Measurements from ENCODE around the gene MORN4.

MORN4 gene

DNA sequence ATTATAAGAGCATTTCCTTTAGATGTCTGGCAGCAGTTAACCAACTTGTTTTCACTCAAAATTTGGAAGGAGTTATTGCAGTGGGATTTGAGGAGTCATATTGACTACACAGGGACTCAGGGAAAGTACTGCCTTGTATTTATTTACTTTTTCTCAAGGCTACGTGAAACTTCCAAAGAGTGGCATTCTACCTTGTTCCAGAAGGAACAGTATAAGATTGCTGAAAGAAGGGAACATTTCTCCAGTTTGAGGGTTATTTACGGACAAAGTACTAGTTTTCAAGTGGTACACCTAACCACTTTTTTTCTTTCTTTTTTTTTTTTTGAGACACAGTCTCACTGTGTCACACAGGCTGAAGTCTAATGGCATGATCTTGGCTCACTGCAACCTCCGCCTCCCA, 5.1 kb downstream of the MORN4 start:
- H3K27ac ChIP-seq, result no peak overlapping the region
- no peak for TF ChIP-seq ZFX (IDR thresholded peaks at IDR 0.05)
- TF ChIP-seq, protein P1, sequence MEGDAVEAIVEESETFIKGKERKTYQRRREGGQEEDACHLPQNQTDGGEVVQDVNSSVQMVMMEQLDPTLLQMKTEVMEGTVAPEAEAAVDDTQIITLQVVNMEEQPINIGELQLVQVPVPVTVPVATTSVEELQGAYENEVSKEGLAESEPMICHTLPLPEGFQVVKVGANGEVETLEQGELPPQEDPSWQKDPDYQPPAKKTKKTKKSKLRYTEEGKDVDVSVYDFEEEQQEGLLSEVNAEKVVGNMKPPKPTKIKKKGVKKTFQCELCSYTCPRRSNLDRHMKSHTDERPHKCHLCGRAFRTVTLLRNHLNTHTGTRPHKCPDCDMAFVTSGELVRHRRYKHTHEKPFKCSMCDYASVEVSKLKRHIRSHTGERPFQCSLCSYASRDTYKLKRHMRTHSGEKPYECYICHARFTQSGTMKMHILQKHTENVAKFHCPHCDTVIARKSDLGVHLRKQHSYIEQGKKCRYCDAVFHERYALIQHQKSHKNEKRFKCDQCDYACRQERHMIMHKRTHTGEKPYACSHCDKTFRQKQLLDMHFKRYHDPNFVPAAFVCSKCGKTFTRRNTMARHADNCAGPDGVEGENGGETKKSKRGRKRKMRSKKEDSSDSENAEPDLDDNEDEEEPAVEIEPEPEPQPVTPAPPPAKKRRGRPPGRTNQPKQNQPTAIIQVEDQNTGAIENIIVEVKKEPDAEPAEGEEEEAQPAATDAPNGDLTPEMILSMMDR (conservative IDR thresholded peaks at IDR 0.05), result no peak

- TF ChIP-seq ZFX (IDR thresholded peaks at IDR 0.05), result no peak
- TF ChIP-seq, protein P1 (conservative IDR thresholded peaks at IDR 0.05), result no peak
- no peak overlapping the region for H3K27ac ChIP-seq
Observed at GRCh38 chr10:97627731-97628130, 5.6 kb downstream of the MORN4 start.

- H3K27ac ChIP-seq, result no peak overlapping the region
- TF ChIP-seq ZFX (IDR thresholded peaks at IDR 0.05), result no peak
- TF ChIP-seq, protein P1 (conservative IDR thresholded peaks at IDR 0.05), result no peak
Observed at GRCh38 chr10:97623277-97623676, 10.0 kb downstream of the MORN4 start.

DNA sequence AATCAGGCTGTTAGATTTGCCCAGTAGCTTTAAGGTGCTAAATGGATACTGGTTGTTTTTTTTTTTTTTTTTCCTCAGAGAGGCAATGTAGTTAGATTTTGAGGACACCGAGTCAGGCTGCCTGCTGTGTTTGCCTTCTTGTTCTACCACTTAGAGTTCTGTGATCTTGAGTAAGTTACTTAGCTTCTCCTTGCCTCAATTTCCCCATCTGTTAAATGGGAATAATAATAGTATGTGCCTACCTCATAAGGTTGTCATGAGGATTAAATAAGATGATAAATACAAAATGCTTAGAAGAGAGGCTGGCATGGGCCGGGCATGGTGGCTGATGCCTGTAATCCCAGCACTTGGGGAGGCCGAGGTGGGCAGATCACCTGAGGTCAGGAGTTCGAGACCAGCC, 14.6 kb downstream of the MORN4 start:
- no peak overlapping the region for H3K27ac ChIP-seq
- no peak for TF ChIP-seq ZFX (IDR thresholded peaks at IDR 0.05)
- TF ChIP-seq, protein P1 (conservative IDR thresholded peaks at IDR 0.05), result no peak

DNA sequence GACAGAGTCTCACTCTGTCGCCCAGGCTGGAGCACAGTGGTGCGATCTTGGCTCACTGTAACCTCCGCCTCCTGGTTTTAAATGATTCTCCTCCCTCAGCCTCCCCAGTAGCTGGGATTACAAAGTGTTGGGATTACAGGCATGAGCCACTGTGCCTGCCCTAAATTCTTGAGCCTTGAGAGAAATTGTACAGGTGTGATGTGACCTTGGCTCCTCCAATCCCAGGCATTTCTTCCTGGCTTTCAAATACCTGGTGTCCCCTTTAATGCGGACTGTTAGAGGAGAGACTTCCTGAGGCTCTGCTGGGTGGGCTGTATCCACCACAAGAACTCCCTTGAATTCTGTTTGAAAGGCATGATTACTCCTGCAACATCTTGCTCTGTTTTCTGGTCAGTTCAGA, 15.0 kb downstream of the MORN4 start:
- no peak overlapping the region for H3K27ac ChIP-seq
- TF ChIP-seq, protein P1 (conservative IDR thresholded peaks at IDR 0.05), result no peak
- no peak for TF ChIP-seq ZFX (IDR thresholded peaks at IDR 0.05)

- H3K27ac ChIP-seq, result no peak overlapping the region
- no peak for TF ChIP-seq ZFX (IDR thresholded peaks at IDR 0.05)
- TF ChIP-seq, protein P1 (conservative IDR thresholded peaks at IDR 0.05), result no peak; the same call in 1 of the 2 replicates
Observed at GRCh38 chr10:97612386-97612785, 20.9 kb downstream of the MORN4 start.

- no peak overlapping the region for H3K27ac ChIP-seq
- TF ChIP-seq, protein P1 (conservative IDR thresholded peaks at IDR 0.05), result no peak
- no peak for TF ChIP-seq ZFX (IDR thresholded peaks at IDR 0.05)
Observed at GRCh38 chr10:97611473-97611872, 21.8 kb downstream of the MORN4 start.

Measured in C4-2B (cell line).